OCI-LY3 (cell line): ENCODE measurements around the gene SERPINE3.

Source experiments
- CTCF ChIP-seq: fragments of 200-600, 300-600 bp; sonication (generic); IDR thresholded peaks from 2 replicates; pipeline ENCODE4 v1.5.1; 2014; ENCODE audit warnings: antibody characterized with exemption, low read length, low read depth
- EZH2phosphoT487 ChIP-seq: fragments of 200-600 bp; shearing (Covaris generic); IDR thresholded peaks from 2 replicates; pipeline ENCODE4 v1.6.1; 2018; ENCODE audit warnings: antibody characterized with exemption, mixed run types, low read depth

DNA sequence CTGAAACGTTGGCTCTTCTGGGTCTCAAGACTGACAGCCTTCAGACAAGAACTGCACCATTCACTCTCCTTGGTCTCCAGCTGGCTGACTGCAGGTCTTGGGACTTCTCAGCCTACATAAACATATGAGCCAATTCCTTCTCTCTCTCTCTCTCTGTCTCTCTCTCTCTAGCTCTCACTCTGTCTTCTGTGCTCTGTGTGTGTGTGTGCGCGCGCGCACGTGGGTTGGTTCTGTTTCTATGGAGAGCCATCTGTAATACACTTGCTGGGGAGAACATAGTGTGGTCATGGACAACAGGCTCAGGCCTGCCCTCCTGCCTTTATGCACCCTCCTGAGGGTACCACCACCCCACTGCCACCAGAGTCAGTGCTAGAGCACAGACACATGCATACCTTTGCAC lies 13.7 kb upstream of the SERPINE3 start:
- TF ChIP-seq CTCF (no peak), EZH2phosphoT487 (no peak)
